ENCODE measurements around the gene RNF151.

DNA sequence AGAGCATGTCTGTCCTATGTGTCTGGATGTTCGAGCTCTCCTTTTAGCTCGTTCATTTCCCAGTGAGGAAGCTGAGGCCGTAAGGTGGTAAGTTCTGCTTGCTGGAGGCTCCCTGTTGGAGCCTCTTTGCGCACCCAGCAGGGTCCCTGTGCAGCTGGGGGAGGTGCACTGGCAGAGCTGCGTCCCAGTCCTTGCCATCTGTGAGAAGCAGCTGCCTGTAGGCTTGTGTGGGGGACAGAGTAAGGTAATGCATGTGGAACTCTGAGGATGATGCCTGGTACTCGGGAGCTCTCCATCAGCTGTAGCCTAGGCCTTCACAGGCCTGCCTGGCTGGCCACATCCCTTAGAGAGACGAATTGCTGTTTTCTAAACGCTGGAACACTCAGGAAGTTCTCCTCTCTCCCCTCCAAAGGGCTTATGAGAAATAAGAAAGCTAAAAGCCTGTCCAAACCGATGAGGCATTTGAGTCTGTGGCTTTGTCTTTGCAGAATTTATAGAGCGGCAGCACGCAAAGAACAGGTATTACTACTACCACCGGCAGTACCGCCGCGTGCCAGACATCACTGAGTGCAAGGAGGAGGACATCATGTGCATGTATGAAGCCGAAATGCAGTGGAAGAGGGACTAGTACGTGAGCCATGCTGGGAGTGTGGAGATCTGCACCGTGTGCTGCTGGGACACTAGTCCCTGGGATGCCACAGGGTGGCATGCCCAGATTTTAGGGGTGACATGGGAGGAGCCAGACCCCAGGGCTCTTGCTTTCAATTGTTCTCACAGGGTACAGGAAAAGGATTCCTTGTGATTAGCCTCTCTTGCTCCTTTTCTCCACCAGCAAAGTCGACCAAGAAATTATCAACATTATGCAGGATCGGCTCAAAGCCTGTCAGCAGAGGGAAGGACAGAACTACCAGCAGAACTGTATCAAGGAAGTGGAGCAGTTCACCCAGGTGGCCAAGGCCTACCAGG lies 5.7 kb upstream of the RNF151 start:
- TF ChIP-seq, protein P1, sequence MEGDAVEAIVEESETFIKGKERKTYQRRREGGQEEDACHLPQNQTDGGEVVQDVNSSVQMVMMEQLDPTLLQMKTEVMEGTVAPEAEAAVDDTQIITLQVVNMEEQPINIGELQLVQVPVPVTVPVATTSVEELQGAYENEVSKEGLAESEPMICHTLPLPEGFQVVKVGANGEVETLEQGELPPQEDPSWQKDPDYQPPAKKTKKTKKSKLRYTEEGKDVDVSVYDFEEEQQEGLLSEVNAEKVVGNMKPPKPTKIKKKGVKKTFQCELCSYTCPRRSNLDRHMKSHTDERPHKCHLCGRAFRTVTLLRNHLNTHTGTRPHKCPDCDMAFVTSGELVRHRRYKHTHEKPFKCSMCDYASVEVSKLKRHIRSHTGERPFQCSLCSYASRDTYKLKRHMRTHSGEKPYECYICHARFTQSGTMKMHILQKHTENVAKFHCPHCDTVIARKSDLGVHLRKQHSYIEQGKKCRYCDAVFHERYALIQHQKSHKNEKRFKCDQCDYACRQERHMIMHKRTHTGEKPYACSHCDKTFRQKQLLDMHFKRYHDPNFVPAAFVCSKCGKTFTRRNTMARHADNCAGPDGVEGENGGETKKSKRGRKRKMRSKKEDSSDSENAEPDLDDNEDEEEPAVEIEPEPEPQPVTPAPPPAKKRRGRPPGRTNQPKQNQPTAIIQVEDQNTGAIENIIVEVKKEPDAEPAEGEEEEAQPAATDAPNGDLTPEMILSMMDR (IDR thresholded peaks at IDR 0.05), result no peak
- no peak for TF ChIP-seq POLR2A (IDR thresholded peaks at IDR 0.05)
